GM19238 (cell line): Measurements from ENCODE around the gene HERPUD2.
"Not testable (repeated sequence)": the region's sequence is repeated elsewhere in the genome, so short reads cannot be mapped to it uniquely, and the experiment has no call there.

Experiments
- DNase-seq: peaks from one replicate; pipeline ENCODE4 v3.0.0; 2011; ENCODE audit warnings: low spot score; ENCODE audit not compliant: insufficient read length

The HERPUD2 gene

DNA sequence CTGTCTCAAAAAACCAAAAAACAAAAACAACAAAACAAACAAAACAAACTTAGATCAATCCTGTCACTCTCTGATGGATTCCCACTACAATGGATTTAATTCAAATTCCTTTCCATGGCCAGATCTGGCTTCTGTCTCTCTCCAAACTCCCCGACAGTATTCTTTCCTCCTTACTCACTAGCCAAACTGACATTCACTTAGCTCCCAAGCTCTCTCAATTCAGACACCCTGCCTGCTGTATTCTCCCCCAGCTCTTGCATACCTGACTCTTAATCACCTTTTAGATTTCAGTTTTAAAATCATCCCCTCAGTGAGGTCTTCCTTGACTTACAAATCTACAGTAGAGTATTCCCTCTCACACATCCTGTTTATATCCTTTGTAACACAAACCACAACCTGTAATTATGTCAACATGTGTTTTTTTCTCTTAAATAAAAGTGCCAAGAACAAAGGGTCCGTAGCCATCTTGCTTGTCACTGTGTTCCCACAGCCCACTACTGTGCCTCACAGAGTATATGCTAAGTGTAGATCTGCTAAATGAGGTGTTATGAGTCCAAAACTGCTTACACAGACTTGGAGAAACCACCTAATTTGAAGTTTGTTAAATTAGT, 14.4 kb downstream of the HERPUD2 start:
- DNase-seq, result no peak

DNA sequence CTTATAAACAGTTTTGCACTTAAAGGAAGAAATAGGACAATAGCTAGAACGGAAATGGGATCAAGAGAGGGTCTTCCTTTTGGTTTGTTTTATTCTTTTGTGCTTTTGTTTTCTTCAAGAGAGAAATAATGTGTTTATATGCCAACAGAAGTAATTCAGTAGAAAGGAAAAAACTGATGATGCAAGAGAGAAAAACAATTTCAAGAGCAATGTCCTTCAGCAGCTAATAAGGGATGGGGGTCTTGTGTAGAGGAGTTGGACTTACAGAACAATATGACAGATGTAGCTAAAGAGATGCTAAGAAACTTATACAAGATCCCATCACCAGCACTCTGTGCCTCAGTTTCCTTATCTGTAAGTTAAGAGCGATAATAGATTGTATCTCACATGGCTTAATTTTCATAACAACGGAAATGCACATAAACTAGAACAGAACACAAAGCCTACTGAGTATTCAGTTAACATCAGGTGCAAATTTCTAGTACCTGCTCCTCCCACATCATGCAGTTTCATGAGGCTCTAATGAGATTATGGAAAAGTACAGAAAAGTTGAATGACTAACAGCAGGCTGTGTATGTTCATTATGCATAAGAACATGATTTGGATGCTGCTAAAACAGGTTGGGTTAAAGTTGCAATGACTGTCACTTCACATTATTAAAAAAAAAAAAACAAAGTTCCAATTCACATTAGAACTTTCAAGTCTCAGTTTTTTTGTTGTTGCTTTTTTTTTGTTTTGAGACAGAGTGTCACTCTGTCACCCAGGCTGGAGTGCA, 17.2 kb downstream of the HERPUD2 start:
- DNase-seq, result no peak

DNA sequence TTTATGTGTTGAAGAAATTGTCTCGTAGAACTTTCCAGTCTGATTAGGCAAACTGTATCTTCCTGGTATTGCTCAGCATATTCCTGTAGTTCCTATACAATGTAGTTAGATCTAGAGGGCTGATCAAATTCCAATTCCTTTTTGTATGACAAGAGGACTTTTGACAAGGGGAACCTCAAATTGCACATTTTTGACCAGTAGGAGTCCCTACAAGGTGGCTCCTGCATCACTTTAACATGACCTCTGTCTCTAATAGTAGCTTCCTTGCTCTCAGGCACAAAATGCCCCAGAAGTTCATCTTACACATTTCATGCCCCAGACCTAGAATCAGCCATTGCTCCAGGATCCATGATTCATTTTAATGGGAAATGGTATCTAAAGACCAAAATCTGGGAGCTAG, 18.7 kb downstream of the HERPUD2 start:
- no peak for DNase-seq

DNA sequence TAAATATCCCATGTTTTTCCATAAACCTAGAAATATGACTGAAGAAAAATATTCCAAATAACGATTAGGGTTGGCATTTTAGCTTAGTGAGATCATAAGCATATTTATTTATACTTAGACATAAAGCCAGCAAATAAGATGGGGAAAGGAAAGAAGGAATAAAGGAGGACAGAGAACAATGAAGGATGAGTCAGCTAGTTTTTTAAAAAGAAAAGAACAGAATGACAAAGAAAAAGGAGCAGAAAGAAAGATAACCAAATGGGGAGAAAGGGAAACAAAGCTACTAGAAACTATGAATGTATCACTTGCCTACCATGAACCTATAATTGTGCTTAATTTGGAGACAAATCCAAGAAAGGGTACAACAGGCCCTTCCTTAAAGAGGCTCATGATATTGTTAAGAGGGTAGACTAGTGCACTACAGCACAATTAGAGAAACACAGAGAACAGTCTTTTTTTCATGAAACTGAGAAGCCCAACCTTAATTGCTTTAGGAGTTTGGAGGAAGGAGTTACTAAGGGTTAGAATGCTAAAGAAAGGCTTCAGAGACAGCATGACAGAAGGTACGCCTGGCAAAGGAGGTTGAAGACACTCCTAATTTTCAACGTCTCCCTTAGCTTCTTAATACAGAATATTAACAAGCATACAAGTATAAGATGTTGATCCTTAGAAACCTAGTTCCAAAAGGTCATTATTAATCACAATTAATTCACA, 23.9 kb downstream of the HERPUD2 start:
- DNase-seq, result no peak

DNA sequence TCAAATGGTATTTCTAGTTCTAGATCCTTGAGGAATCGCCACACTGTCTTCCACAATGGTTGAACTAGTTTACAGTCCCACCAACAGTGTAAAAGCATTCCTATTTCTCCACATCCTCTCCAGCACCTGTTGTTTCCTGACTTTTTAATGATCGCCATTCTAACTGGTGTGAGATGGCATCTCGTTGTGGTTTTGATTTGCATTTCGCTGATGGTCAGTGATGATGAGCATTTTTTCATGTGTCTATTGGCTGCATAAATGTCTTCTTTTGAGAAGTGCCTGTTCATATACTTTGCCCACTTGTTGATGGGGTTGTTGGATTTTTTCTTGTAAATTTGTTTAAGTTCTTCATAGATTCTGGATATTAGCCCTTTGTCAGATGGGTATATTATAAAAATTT, 34.5 kb downstream of the HERPUD2 start:
- DNase-seq, result not testable (repeated sequence)

DNA sequence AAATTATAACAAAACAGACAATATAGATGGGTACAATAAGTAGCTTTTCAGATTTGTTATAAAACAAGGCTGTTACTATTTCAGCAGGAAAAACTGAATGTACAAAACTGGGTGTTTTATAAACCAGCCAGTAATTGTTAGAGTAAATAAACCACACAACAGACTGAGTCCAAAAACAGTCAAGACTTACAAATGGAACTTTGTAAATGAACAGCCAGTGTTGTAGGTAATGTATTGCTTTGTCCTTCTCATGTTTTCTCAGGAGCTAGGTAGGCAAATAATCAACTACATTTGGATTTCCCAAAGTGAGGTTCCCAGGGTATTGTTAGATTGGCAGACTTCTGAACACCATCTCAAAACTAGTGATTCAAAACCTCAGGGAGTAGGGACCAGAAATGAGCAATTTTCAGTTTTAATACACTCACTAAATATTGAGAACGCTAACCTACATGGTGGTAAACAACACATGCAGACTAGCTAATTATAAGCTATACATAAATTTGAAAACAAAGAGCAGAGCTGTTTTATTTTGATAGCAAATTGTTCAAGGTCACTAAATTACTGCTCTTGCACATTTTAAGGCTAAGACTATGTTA, 36.2 kb downstream of the HERPUD2 start:
- DNase-seq, result no peak

DNA sequence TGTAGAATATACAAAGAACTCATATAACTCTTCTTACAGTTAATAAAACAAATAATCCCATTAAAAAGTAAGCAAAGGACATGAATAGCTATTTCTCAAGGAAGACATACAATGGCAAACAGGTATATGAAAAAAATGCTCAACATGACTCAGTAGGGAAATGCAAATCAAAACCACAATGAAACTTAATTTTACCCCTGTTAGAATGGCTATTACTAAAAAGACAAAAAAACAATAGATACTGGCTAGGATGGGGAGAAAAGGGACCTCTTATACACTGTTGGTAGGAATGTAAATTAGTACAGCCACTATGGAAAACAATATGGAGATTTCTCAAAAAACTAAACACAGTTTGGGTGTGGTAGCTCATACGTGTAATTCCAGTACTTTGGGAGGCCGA, 37.8 kb downstream of the HERPUD2 start:
- no peak for DNase-seq

DNA sequence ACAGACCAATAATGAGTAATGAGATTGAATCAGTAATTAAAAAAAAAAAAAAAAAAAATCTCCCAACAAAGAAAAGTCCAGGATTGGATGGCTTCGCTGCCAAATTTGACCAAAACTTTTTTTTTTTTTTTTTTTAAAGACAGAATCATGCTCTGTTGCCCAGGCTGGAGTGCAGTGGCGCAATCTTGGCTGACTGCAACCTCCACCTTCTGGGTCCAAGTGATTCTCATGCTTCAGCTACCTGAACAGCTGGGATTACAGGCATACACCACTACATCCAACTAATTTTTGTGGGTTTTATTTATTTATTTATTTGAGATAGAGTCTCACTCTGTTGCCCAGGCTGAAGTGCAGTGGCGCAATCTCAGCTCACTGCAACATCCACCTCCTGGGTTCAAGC, 40.4 kb downstream of the HERPUD2 start:
- DNase-seq, result not testable (repeated sequence)

DNA sequence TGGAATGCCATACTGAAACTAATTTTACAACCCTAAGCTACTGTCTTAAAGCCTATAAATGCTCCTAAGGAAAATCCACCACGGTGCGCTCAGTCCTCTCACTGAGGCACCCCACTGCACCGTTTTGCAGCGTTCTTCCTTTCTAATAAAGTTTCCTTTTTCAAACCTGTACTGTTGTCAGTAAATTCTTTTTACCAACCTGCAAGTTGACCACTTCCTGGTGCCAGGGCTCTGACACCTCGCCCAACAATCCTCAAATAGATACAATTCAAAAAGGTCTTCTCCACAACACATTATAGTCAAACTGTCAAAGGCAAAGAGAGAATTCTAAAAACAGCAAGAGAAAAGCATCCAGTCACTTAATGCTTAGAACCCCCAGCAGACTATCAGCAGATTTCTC, 42.8 kb downstream of the HERPUD2 start:
- DNase-seq, result no peak

DNA sequence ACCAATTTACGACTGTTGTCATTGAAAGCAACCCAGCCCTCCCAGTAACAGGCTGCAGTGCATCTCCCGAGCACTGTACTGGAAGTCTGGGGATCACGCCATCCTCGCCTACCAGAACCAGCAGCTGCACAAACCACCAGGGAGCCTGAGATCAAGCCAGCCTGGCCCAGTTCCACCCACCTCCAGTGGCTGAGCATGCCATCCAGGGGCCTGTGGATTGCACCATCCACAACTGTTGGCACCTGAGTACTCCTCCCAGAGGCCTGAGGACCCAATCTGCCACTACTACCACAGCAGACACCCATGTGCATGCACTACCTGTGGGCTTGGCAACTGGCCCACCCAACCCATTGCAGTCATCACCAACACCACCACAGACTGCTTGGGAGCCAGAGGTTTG, 44.2 kb downstream of the HERPUD2 start:
- DNase-seq, result no peak

DNA sequence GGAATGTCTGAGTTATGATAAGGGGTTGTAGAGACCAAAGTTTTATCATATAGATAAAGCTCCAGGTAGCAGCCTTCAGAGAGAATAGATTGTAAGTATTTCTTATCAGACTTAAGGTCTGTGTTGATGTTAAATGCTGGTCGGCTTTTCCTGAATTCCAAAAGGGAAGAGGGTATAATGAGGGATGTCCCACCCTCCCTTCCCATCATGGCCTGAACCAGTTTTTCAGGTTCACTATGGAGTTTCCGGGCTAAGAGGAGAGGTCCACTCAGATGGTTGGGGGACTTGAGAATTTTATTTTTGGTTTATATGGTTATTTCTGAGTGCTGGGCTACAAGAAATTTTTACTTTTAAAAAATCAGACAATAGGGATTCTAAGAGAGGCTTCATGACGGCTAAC, 45.2 kb downstream of the HERPUD2 start:
- DNase-seq, result no peak

DNA sequence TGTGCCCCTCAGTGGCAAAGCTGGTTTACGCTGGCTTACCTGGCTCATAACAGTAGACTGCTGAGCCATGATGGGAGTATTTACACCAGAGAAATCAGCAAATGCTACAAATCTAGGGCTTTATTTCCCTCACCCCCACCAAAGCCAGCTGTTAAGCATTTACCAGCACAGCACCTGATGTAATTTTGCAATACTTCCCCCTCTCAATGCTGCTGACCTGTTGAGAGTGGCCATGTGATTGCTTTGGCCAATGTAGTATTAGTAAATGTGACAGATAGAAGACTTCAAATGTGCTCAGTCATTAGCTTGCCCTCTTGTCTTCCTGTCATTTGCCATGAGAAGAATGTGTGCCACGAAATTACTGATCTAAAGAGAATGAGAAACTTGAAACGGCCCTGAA, 46.6 kb downstream of the HERPUD2 start:
- DNase-seq, result no peak

DNA sequence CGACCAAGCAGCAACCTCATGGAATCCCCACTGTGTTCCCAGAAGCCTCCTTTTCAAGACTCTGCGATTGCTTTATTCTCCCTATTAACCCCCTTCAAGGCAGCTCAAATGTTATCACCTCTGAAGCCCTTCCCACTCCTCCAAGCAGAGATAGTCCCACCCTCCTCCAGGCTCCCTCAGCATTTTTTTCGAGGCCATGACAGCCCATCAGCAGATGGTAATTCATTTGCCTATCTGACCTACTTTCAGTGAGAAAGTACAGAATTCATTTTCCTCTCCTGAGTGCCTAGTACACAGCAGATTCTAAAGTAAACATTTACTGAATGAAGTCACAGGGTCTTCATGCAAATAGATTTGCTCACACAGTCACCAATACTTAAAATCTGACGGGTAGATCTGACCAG, 47.8 kb downstream of the HERPUD2 start:
- DNase-seq, result no peak

DNA sequence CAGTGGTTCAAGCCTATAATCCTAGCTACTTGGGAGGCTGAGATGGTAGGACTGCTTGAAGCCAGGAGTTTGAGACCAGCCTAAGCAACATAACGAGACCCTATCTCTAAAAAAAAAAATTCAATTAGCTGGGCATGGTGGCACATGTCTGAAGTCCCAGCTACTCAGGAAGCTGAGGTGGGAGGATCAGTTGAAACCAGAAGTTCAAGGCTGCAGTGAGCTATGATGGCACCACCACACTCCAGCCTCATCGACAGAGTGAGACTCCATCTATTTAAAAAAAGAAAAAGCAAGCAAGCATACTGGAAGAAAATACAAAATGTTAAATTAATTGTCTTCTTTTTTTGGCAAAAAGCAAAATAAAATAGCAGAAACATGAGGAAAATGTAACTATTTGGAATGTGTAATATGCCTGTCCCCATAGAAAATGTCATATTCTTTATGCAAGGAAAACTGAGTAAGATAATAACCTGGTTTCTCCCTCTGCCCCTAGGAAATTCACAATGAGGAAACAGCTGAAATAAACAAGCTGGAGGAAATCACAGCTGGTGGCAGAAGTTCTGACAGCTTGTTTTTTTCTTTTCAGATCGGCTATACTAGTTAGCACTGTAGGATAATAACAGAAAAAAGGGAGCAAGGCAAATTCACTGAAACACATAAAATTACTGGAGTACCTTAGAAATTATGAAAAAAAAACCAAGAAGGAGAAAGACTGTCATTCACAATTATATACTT, 48.5 kb downstream of the HERPUD2 start:
- no peak for DNase-seq

DNA sequence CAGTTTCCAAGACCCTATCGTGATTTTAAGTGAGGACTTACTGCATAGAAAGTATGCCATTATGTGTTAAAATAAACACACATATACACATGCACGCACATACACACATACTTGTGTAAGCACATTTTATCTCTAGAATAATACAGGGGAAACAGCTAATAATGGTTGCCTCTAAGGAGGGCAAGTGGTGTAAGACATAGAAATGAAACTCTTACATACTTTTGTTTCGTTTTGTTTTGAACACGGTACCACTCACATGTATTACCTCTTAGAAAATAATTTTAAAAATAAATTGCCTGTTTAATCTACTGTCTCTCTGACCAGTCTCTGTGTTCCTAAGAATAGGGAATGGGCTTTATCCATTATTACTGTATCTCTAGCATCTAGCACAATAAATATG, 49.2 kb downstream of the HERPUD2 start:
- DNase-seq, result no peak

DNA sequence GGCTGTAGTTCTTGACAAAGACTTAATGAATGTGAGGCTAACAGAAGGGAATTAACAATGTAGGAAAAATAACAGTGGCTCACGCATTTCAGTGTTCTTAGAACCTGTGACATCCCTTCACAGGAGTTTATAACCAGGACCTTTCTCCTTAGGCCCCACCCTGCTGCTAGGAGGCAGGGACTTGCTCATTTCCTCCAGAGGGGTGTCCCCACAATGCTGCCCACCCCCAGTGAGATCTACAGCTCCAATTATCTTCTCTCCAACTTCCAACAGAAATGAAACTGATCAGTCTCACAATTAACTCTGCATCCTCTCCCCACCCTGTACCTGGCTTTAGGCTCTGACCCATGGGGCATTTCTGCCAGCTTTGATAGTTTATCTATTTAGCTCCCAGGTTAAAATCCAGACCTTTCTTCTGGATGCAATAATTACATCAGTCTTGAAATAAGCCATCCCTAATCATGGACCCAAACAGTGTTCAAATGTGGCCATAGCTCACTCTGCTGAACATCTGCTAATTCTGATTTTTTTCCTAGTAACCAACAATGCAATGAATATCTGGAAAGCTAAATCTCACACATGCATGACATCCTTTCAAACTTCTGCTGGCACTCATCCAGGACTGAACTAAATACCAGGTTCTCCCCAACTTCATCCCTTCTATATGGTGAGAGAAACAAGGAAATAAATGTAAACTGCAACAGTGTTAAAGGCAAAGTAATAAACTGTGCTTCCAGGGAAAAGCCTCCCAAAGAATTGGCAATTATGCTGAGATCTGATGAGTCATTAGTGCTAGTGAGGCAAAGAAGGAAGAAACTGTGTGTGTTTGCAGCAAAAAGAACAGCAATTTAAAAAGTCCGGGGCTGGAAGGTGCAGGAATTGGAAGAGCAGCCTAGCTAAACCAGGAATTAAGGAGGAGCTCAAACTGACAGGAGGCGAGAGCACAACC, 64.6 kb downstream of the HERPUD2 start:
- DNase-seq, result no peak

DNA sequence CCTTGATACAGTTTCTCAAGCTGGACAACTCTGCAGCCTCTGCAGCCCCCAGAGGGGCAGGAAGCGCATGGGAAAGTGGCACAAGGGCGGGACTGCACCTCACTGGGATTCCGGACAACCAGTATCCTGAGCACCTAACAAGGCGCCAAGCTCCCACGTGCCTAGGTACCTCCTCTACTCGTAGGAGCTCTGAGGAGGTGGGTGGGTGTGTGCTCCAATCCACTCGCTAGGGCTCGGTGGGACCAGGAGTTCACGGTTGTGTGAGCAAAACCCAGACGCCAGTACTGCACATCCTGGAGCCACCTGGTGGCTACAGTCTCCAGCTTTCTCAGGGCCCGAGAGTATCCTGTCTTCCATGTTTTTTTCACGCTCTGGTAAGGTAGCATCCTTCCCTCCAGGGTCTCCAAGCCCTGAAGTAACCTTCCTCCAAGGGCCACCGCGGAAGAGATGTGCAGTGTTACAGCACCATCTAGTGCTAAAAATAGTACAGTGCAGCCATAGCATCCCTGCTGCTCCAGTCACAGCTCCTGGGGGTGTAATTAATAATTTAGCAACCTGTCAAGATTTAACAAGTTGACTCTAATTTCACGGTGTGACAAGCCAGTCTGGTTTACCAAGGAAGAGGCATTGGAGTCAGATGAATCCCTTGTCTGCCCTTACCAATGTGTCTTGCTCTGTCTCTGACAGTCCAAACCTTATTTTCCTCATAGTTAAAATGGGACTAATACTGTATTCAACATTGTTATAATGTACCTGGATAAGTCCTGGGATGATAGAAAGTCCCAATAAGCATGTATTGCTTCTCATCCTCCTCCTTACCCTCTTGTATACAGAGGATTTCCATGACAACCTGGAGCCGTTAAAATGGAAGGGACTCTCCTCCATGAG, 70.4 kb downstream of the HERPUD2 start:
- peak; percentile 21 for DNase-seq

DNA sequence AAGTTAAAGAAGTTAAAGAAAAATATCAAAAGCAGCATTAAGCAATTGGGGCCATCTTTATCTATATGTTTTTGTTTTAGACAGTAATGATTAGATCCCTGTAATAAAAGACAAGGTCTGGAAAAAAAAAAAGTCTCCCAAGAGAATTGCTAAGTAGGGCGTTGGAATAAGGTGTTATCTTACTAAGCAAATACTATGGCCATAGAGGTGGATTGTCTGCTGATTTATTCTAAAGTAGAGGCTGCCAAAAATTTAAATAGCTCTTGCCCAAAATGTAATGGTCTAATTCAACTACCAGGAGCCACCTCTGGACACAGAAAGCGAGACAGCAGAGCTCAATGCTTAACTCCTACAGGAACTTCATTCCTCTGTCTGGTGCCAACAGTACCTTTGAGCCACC, 71.6 kb downstream of the HERPUD2 start:
- DNase-seq, result no peak

DNA sequence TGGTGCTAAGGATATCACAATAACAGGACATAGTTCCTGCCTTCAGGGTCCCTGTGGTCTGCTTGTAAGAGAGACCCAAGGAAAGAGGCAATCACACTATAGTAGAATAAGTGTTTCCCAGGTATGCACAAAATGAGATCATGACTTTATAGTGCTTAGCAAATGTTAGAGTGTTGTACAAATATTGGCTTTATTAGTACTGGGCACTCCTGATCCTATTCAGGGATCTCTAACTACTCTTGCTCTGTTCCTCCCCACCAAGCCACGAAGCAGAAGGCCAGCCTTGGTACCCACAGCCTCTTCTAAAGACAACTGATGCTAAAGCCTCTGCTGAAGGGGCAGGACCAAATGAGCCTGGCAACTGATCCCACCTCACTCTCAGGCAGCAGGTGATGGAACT, 75.1 kb downstream of the HERPUD2 start:
- DNase-seq, result no peak
